ENCODE results near the gene GPR25.

The GPR25 gene

DNA sequence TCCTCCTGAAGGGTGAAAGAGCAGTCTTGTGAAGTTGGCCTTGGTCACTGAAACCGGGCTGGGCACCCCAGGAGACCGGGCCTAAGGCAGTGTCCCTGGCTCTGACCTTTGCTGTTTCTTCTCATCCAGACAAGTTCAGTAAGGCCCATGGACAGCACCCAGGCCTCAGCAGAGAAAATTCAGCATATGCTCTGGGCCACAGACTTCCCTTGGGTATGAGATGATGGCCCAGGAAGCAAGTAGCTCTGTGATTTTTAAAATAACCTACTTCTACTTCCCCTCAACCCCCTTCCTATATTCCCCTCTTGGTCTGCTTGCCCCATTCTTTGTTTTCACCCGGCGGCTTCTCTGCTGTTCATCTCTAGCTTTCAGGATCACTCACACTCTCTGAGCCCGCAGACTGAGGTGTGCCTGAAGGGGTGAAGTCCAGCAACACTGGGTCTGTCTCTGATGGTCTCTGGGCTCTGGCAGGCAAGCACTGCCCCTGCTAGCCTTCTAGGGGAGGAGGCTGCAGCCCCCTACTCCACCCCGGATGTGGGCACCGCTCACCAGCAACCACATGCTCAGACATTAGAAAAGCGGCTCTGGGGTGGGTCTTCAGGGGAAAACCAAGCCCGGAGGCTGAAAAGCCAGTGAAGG is 2.9 kb upstream of the GPR25 start:
- H2AFZ ChIP-seq (ENCODE audit: low read depth, low read length, severe bottlenecking) = no peak overlapping the region
- H3K27me3 ChIP-seq (ENCODE audit: low read length) = no peaks in the 10 kb centered on the region

DNA sequence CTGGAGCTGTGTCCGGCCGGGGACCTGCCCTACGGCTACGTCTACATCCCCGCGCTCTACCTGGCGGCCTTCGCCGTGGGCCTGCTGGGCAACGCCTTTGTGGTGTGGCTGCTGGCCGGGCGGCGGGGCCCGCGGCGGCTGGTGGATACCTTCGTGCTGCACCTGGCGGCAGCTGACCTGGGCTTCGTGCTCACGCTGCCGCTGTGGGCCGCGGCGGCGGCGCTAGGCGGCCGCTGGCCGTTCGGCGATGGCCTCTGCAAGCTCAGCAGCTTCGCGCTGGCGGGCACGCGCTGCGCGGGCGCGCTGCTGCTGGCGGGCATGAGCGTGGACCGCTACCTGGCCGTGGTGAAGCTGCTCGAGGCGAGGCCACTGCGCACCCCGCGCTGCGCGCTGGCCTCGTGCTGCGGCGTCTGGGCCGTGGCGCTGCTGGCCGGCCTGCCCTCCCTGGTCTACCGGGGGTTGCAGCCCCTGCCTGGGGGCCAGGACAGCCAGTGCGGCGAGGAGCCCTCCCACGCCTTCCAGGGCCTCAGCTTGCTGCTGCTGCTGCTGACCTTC is 412 bp downstream of the GPR25 start:
- Histone ChIP-seq H4K20me1 (ENCODE audit: low read depth, low read length) (no peaks in the 10 kb centered on the region), H3K4me2 (ENCODE audit: low read depth, low read length, poor library complexity, severe bottlenecking) (no peak overlapping the region), H3K79me2 (ENCODE audit: insufficient read depth, low read length) (no peaks in the 10 kb centered on the region), H3K9me2 (replicated peaks; ENCODE audit: insufficient read depth, low read length) (no peaks in the 10 kb centered on the region), H3K9ac (ENCODE audit: low read length) (no peak overlapping the region), H3F3A (ENCODE audit: insufficient read depth) (no peaks in the 10 kb centered on the region), H3K4me3 (ENCODE audit: insufficient read depth, low read length, poor library complexity, severe bottlenecking) (no peak overlapping the region), H3K27me3 (ENCODE audit: low read length) (no peaks in the 10 kb centered on the region), H3K36me3 (ENCODE audit: low read length) (no peaks in the 10 kb centered on the region), H3K27ac (ENCODE audit: low read depth, low read length) (no peak overlapping the region), H2AFZ (ENCODE audit: low read depth, low read length, severe bottlenecking) (no peak overlapping the region), H3K9me3 (ENCODE audit: insufficient read depth, low read length) (no peaks in the 10 kb centered on the region)
- TF ChIP-seq EZH2phosphoT487 (conservative IDR thresholded peaks at IDR 0.05; ENCODE audit: low read length) = no peak
- no peak for TF ChIP-seq CTCF (IDR thresholded peaks at IDR 0.05; ENCODE audit: insufficient read depth, low read length, poor library complexity, severe bottlenecking)

More for the DNA sequence above, 2.9 kb upstream of the GPR25 start:
- H3F3A ChIP-seq (ENCODE audit: insufficient read depth) = no peaks in the 10 kb centered on the region
- no peak overlapping the region for H3K4me2 ChIP-seq (ENCODE audit: low read depth, low read length, poor library complexity, severe bottlenecking)
- H3K9me2 ChIP-seq (replicated peaks; ENCODE audit: insufficient read depth, low read length) = no peaks in the 10 kb centered on the region
- H3K9ac ChIP-seq (ENCODE audit: low read length) = no peak overlapping the region
- no peak overlapping the region for H3K4me3 ChIP-seq (ENCODE audit: insufficient read depth, low read length, poor library complexity, severe bottlenecking)
- no peaks in the 10 kb centered on the region for H4K20me1 ChIP-seq (ENCODE audit: low read depth, low read length)
- no peaks in the 10 kb centered on the region for H3K9me3 ChIP-seq (ENCODE audit: insufficient read depth, low read length)
- no peak for TF ChIP-seq CTCF (IDR thresholded peaks at IDR 0.05; ENCODE audit: insufficient read depth, low read length, poor library complexity, severe bottlenecking)
- no peak for TF ChIP-seq EZH2phosphoT487 (conservative IDR thresholded peaks at IDR 0.05; ENCODE audit: low read length)
- no peaks in the 10 kb centered on the region for H3K79me2 ChIP-seq (ENCODE audit: insufficient read depth, low read length)
- no peaks in the 10 kb centered on the region for H3K36me3 ChIP-seq (ENCODE audit: low read length)
- H3K27ac ChIP-seq (ENCODE audit: low read depth, low read length) = no peak overlapping the region

GRCh38 chr1:200873671-200874397 is 1.1 kb downstream of the GPR25 start:
- no peak overlapping the region for H3K4me3 ChIP-seq (ENCODE audit: insufficient read depth, low read length, poor library complexity, severe bottlenecking)
- H4K20me1 ChIP-seq (ENCODE audit: low read depth, low read length) = no peaks in the 10 kb centered on the region
- H3K9me2 ChIP-seq (replicated peaks; ENCODE audit: insufficient read depth, low read length) = no peaks in the 10 kb centered on the region
- no peak overlapping the region for H3K4me2 ChIP-seq (ENCODE audit: low read depth, low read length, poor library complexity, severe bottlenecking)
- H3F3A ChIP-seq (ENCODE audit: insufficient read depth) = no peaks in the 10 kb centered on the region
- no peak overlapping the region for H2AFZ ChIP-seq (ENCODE audit: low read depth, low read length, severe bottlenecking)
- no peaks in the 10 kb centered on the region for H3K79me2 ChIP-seq (ENCODE audit: insufficient read depth, low read length)
- no peak for TF ChIP-seq EZH2phosphoT487 (conservative IDR thresholded peaks at IDR 0.05; ENCODE audit: low read length)
- no peak for TF ChIP-seq CTCF (IDR thresholded peaks at IDR 0.05; ENCODE audit: insufficient read depth, low read length, poor library complexity, severe bottlenecking)
- H3K9ac ChIP-seq (ENCODE audit: low read length) = no peak overlapping the region
- no peaks in the 10 kb centered on the region for H3K36me3 ChIP-seq (ENCODE audit: low read length)
- H3K27ac ChIP-seq (ENCODE audit: low read depth, low read length) = no peak overlapping the region
- H3K27me3 ChIP-seq (ENCODE audit: low read length) = no peaks in the 10 kb centered on the region
- no peaks in the 10 kb centered on the region for H3K9me3 ChIP-seq (ENCODE audit: insufficient read depth, low read length)

Measured in SU-DHL-6 (cell line).